Measurements from ENCODE around the gene PSTK.

Gene PSTK, protein sequence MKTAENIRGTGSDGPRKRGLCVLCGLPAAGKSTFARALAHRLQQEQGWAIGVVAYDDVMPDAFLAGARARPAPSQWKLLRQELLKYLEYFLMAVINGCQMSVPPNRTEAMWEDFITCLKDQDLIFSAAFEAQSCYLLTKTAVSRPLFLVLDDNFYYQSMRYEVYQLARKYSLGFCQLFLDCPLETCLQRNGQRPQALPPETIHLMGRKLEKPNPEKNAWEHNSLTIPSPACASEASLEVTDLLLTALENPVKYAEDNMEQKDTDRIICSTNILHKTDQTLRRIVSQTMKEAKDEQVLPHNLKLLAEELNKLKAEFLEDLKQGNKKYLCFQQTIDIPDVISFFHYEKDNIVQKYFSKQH

DNA sequence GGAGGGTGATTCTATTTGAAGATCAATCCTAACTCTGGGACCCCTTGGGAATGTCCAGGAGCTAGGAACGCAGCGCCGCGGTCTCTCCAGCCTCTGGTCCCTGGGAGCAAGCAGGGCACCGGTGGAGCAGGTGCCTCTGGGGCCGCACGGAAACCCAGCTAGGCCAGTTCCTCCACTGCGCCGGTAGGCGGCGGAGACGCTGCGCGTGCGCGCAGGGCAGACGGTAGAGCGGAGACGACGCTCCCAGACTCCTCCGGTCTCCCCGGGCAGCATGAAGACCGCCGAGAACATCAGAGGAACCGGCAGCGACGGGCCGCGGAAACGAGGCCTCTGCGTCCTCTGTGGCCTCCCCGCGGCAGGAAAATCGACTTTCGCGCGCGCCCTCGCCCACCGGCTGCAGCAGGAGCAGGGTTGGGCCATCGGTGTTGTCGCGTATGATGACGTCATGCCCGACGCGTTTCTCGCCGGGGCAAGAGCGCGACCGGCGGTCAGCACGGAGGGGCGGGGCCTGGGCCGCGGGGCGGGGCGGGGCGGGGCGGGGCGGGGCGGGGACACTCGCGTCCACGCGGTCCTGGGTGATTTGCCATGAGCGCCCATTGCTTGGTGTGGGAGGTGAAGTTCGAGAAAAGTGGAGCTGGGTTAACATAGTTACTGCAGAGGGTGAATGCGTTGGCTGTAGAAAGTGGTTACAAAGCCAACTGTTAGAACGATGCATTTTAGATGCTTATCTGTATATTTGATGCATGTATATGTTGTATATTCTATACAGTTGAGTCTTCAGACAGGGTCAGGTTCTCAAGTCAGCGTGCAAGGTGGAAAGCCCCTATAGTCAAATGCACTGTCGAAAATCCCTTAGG, at the start of gene PSTK:
Gene PSTK, plus strand, starts transcription at position 193 of the 857 bp plus-strand sequence. Its CDS starts 79 bp downstream, at position 272.
- peak; percentile 78 to 82 for DNase-seq

DNA sequence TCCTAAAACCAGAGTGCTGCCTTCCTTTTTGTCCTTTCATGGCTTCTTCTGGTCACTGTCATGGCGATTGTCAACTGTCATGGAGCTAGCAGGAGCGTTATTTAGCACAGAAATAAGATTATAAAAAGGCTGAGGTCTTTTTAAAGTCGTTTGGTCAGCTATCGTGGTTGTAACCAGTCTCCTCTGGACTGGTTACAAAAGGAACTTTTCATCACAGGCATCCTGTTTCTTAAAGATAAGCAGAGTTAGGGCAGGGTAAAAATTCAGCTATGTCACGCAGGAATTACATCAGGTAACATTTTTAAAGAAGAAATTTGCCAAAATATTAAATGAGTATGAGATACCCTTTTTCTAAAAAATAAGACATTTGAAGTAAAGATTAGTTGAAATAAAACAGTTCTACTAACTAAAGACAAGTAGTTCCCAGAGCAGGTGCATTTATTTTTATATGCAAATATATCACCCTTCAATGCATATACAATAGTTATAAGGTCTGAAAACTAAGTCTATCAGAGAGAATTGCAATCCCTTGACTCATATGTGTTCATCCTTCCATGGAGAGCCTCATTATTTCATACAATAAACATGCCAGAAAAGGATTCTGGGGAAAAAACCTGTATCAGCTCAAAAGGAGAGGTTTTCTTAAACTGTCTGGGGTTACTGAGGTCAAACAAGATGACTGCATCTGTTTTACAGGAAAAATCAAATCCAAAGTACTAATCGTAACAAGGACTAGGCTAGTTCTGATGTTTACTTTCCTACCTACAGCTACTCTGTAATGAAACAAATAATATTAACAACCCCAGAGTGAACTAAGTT, 48.9 kb upstream of the PSTK start:
- no peak for DNase-seq

DNA sequence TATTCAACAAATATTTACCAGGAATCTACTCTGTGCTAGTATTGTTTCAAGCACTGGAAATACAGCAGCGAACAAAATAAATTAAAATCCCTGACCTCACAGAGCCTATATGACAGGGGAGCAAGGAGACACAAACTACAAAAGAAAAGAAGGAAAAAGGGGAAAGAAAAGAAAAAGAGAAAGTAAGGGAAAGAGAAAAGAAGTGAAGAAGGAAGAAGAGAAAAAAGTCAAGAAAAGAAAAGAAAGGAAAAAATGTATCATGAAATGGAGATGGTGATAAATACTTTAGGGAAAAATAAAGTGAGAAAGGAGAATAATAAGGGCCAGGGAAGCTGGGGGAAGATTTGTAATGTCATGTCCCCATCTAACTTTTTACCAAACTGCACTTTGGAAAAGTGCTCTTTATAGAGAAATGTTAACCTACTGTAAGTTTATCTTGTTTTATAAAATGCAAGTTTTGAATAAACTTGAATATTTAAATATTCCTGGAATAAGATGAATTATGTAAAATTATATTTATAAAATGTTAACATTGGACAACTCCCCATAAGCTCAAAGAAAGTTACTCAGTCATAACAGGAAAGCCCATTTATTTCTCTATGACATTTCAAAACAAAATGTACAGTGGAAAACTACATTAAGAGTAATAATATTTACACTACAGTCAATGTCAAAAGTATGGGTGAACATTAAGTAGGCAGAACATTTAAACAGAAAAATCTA, 40.9 kb upstream of the PSTK start:
- DNase-seq: no peak

DNA sequence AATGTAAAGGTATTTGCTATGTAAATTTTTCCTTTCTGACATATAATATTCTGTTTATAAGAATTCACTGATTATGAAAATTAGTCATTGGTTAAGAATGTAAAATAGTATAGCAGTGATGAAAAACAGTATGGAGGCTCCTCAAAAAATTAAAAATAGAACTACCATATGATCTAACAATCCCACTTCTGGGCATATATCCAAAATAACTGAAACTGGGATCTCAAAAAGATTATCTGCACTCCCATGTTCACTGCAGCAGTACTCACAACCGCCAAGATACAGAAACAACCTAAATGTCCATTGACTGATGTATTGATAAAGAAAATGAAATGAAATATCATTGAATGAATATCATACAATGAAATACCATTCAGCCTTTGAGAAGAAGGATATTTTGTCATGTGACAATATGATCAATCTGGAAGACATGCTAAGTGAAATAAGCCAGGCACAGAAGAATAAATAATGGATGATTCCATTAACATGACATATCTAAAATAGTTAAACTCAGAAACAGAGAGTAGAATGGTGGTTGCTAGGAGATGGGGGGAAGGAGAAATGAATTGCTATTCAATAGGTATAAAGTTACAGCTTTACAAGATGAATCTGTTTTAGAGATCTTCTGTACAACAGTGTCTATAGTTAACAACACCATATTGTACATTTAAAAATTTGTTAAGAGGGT, 40.2 kb upstream of the PSTK start:
- DNase-seq: no peak

DNA sequence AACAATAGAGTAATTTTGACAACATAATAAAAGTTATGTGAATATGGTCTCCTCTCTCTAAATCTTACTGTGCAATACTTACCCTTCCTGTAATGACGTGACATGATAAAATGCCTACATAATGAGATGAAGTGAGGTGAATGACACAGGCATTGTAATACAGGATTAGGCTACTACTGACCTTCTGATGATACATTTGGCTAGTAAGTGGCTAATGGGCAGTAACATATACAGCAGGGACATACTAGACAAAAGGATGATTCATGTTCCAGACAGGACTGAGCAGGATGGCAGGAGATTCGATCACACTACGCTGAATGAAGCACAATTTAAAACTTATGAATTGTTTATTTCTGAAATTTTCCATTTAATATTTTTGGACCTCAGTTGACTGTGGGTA, 30.9 kb upstream of the PSTK start:
- no peak for DNase-seq

DNA sequence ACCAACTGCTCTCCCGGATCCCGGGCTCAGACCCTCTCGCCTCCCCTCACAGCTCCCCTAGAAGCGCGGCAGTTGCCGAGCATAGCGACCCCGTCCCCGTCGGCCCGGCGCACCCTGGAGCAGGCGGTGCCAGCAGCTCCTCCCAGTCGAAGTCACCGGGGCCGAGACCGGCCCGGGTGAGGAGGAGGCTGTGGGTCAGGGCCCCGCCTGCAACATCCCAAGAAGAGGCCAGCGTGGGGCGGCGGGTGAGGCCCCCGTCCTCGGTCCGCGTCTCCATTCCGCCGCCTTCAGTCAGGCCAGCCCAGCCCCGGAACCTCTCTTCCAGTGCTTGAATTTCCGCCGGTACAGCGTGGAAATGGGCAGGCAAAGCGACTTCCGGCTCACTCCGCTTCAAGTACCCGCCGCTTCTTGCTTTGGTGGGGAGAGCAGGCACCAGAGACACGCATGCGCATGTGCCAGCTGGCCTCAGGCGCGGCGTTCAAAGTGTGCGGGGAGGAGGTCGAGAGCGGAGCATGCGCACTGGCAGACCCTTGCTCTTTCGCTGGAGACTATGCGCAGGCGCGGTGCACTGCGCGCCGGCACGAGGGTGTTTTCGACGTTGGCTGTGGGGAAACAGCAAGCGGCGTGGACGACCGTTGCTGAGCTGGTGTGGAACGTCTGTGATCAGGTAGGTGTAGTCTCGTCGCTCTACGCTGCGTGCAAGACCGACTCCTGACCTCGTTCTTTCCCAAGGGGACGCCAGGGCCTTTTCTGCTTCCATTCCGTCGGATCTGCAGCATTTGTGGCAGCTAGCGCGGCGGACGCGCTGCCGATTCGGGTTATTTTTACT, 26.1 kb upstream of the PSTK start, which contains the start of gene C10orf88:
Gene C10orf88, minus strand, starts transcription at position 326 of the 829 bp plus-strand sequence. Its CDS starts 49 bp downstream, at position 277.
- DNase-seq: peak; percentile 95 to 98

DNA sequence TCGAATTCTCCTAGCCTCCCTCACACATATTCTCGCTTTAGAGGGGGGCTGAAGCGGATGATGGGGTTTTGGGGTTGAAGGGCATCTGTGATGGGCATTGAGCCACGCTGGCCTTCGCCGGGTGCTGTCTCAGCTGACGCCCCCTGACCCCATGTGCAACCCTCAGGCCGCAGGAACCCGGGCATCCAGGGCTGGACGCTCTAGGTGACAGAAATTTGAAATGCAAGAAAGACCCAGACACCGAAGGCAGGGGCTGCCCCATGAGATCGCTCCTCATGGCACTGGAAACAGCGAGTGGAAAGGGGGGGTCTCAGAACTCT, 25.5 kb upstream of the PSTK start:
- DNase-seq: no peak

DNA sequence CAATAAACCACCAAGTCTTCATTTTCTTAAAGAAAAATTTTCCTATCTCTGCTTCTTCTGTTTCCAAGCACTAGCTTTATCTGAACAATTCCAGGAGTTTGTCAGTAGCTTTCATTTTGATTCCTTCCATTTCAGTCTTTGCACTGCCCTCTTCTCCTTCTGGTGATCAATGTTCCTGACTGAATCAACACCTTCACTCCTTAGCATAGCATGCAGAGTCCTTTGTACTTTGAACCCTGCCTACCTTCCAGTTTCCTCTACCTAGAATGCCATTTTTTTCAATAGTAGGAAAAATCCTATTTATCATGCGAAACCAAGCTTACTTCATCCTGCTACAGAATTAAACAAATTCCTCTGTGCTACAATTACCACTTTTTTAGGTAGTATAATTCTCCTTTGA, 24.3 kb upstream of the PSTK start:
- no peak for DNase-seq

DNA sequence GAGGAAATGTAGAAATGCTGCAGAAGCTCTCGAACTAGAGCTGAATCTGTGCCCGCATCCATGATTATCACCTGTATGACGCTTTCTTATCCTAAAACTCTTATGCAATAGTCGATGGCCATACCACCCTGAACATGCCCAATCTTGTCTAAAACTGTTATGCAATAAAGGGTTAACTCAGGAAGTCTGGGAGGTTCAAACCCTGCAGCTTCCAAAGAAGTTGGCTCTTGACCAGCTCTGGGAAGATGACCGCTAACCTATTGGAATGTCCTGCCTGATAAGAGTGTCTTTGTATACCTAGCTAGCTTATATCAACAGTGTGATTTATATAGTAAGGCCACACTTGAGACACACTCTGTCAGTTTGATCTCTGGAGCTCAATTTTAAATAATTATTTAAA, 22.7 kb upstream of the PSTK start:
- no peak for DNase-seq

DNA sequence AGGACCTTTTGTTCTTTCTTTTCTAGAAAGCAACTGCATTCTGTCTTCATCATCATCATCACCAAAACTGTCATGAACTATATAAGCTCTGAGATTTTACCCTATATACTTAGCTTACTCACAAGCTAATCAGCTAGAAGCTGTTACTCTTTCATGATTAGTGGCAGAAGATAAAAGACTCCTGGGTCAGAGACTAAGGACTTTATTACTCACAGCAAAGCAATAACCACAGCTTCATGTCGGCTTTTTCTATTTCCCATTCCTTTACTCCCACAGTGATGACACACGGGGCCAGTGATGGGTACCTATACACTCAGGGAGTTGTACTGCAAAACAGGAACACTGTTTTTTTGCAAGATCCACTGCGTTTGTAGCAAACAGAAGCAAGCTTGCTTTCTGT, 17.8 kb upstream of the PSTK start:
- DNase-seq: no peak

DNA sequence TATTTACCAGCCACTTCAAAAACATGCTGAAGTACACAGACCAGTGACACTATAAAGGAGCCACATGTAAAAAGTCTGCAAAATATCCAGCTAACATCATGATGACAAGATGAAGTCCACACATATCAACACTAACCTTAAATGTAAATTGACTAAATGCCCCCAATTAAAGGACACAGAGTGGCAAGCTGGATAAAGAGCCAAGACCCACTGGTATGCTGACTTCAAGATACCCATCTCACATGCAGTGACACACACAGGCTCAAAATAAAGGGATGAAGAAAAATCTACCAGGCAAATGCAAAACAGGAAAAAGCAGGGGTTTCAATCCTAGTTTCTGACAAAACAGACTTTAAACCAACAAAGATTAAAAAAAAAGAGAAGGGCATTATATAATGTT, 13.3 kb upstream of the PSTK start:
- no peak for DNase-seq

DNA sequence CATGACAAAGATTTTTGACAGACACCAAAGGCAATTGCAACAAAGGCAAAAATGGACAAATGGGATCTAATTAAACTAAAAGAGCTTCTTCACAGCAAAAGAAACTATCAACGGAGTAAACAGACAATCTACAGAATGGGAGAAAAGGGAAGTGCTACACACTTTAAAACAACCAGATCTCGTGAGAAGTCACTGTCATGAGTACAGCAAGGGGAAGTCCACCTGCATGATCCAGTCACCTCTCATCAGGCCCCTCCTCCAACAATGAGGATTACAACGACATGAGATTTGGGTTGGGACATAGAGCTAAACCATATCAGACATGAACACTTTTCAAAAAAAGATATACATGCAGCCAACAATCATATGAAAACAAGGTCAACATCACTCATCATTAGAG, 11.5 kb upstream of the PSTK start:
- DNase-seq: no peak

DNA sequence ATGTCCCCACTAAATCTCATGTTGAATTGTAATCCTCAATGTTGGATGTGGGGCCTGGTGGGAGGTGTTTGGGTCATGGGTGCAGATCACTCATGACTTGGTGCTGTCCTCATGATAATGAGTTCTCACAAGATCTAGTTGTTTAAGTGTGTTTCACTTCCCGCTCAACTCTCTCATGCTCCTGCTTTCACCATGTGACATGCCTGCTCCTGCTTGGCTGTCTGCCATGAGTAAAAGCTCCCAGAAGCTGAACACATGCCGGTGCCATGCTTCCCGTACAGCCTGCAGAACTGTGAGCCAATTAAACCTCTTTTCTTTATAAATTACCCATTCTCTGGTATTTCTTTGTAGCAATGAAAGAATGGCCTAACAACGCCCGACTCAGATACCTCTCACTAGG, 6.2 kb upstream of the PSTK start:
- DNase-seq: no peak

DNA sequence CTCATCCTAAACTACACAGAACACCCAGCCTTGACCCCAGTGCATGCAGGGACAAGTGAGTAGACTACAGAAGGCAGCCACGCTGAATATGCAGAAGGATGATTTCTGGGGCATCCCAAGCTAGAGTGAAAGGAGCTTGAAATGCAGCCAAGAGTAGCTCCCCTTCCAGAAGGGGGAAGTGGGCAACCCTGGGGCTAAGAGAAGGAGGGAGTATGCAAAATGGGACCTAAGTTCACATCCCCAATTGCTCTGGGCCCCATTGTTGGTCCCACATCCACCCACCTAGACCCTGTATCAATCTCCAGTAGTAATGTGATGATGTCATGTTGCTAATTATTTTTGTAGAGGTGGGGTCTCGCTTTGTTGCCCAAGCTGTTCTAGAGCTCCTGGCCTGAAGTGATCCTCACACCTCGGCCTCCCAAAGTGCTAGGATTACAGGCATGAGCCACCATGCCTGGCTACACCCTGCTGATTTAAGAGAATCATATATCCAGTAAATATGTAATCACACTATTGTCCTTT, 5.6 kb upstream of the PSTK start:
- DNase-seq: no peak

DNA sequence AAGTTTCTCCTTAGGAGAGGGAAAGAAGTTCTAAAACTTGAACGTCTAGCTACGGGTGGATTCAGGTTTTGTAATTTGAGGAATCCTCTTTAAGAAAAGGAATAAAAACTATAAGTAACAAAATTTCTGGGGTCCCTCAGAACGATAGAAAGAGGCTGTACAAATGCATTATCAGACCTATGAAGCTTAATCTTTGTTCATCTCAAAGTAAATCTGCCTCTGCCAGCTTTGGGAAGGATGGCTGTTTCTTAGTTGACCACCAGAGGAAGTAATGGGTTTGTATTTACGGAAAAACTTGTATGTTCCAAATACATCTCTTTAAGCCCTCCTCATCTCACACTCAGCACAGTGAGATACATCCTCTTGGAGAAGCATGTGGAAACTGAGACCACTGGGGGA, 864 bp downstream of the PSTK start:
- no peak for DNase-seq

DNA sequence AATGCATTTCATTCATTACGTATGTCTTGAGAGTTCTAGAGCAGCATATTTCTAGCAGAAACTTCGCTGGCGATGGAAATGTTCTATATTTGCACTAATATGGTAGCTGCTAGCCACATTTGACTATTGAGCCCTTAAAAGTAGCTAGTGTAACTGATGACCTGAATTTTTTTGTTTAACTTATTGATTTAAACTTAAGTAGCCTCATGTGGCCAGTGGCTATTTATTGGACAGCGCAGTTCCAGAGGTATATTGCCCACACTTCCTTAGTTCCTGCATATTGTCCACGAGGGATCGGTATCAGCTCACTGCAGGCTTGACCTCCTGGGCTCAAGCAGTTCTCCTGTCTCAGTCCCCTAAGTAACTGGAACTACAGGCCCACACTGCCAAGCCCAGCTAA, 3.7 kb downstream of the PSTK start:
- no peak for DNase-seq

DNA sequence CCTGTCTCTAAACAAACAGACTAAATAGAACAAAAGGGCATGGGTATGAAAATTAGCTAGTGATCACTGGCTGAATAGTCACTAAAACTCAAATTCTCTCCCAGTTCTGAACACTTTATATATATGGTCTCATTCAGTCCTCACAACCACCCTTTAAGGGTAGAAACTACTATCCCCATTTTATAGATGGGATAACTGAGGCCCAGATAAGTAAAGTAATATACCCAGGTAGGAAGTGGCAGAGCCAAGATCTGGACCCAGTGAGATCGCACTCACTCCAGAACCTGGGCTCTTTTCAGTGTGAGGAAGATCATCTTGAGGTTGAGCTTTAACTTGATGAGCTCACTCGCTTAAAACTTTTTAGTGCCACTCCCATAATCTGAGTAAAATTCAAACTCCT, 4.5 kb downstream of the PSTK start:
- no peak for DNase-seq

DNA sequence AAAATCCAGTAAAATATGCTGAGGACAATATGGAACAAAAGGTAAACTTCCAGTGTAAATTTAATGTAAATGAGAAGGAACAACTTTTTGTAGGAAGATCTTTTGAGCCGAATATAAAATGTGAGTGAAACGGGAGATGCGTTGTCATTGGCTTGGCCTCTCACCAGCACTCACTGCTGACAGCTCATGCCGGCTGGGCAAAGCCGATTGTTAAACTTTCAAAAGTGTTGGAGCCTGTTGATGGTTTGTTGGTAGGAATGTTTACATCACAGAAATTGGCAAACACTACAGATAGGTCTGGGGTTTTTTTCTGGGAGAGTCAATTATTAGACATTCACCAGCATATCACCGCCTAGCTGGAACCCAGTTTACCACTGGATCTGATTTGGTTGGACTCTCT, 6.1 kb downstream of the PSTK start:
- no peak for DNase-seq

DNA sequence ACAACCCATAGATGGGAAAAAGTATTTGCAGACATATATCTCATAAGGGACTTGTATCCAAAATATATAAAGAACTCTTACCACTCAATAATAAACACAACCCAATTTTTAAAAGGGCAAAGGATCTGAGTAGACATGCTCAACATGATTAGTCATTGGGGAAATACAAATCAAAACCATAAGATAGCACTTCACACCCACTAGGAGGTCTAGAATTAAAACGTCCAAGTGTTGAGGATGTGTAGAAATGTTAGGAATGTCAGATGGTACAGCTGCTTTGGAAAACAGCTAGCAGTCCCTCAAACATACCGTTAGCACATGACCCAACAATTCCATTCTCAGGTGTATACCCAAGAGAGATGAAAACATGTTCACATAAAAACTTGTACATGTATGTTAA, 8.3 kb downstream of the PSTK start:
- no peak for DNase-seq

DNA sequence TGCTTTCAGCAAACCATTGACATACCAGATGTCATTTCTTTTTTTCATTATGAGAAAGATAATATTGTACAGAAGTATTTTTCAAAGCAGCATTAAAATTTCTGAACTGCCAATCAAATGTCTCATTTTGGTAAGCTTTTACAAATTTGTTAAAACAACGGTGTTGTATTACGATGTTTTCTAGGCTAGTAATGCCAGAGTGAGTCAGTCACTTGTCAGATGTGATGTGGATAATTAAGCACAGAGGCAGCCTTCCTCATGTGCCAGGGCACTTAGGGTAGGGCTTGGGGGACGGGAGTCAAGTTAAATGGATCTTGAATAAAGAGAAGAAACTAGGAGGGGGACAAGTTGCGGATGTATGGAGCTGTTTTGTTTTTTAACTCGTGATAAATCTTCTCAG, 10.1 kb downstream of the PSTK start:
- no peak for DNase-seq

DNA sequence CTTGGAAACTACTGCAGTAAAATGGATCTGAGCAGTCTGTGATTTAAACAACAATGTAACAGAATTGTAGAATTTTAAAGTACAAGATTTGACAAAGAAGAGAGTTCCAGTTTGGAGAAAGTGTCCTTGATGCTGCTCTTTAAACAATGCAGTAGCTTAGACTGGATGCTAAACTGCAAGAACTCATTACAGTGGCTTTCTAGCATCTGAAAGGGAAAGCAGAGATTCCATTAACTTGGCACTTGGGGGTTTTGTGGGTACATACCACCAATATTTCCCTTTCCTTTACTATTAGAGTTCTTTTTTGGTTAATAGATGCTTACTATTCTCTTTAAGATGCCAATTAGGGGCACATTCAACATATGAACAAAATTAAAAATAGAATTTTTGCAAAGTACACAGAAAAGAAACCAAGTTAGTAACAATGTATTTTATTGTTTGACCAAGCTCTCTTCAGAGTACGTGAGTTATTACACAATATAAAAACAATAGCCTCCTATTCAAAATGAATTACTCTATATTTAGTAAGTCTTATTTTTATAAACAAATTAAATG, 11.9 kb downstream of the PSTK start:
- DNase-seq: no peak
